HG03442 (cell line): Measurements from ENCODE around the gene MALRD1.

Experiments used
- ATAC-seq: cut with Tn5 transposase; IDR thresholded peaks from one replicate; pipeline ENCODE4 v1.9.1; 2021; ENCODE audit warnings: mild to moderate bottlenecking, moderate library complexity; ENCODE audit not compliant: unreplicated experiment

Gene MALRD1

DNA sequence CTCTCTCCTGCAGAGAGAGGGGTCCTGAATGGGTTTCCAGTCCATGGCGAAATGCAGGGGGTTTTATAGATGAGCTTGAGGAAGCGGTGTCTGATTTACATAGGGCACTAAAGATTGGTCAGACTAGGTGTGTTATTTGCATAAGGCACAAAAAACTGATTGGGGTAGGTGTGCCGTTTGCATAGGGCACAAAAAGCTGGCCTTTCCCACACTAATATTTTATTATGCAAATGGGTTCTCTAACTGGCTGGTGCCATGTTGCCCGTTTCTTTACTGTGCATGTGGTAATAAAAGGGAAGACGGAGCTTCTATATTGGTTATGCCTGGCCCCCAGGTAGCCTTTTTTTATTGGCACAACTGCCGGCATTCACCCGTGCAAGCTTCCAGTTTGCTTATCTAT is 50.2 kb downstream of the MALRD1 start:
- no peak for ATAC-seq

DNA sequence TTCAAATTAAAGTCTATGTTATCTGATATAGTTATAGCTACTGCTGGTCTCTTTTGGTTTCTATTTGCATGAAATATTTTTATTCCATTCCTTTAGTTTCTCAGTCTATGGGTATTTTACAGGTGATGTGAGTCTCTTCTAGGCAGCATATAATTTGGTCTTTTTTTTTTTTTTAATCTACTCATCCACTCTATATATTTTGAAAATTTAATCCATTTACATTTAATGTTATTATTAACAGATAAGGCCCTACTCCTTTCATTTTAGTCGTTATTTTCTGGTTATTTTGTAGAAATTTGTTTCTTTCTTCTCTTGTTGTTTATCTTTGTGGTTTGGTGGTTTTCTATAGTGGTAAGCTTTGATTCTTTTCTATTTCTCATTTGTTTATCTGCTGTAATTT is 58.8 kb downstream of the MALRD1 start:
- no peak for ATAC-seq

DNA sequence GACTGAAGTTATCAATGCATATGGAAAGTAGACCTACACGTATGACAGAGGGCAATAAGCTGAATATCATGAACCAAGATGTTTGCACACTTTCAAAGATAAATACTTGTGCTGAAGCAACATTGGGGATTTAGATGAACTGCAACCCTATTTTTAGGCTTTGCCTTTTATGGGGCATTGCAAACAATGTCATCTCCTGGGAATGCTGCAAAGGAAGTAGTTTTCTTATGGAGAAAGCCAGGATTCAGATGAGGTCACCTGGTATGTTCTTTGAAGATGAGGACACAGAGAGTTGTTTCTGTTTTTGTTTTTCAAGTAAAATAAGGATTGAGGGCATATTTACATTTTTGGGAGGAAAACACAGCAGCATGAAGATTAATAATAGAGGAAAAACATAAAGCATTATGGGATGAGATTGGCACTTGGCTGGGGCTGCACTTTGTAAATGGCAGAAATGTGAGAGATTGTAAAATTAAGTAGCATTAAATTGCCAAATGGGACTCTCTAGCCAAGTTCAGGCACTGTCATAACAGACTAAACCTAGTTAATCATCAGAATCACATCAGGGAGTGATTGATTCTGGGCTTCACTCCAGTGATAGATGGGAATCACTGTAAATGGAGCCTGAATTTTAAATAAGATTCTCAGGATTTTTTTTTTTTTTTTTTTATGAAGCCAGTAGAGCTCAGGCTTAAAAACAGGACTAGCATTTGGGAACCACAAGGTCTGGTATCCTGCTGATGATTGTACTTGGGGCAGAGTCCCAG is 63.1 kb downstream of the MALRD1 start:
- ATAC-seq, result no peak

DNA sequence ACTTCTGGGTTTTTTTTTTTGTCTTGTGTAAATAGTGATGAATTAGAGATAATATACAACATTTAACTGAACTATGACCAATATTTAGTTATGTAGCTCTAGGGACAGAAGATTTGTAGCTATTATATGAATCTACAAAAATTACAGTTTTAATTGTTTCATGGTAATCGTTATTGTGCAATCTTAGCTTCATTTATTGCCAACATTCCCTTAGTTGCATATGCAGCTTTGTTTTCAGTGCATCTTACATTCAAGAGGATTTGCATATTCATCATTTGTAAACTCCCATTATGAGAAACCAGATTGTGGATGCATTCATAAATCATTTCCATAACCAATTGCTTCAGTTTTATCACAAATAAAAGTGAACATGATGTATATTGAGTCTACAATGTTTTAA is 68.8 kb downstream of the MALRD1 start:
- ATAC-seq, result no peak

DNA sequence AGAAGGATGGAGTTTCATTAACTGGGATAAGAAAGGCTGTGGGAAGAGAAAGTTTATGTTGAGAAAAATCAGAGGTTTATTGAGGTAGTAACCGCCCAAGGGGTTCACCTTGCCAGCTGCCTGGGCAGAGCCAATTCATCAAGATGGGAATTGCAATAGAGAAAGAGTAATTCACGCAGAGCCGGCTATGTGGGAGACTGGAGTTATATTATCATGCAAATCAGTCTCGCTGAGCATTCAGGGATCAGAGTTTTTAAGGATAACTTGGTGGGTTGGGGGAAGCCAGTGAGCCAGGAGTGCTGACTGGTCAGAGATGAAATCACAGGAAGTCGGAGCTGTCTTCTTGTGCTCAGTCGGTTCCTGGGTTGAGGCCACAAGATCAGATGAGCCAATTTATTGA is 70.6 kb downstream of the MALRD1 start:
- no peak for ATAC-seq

DNA sequence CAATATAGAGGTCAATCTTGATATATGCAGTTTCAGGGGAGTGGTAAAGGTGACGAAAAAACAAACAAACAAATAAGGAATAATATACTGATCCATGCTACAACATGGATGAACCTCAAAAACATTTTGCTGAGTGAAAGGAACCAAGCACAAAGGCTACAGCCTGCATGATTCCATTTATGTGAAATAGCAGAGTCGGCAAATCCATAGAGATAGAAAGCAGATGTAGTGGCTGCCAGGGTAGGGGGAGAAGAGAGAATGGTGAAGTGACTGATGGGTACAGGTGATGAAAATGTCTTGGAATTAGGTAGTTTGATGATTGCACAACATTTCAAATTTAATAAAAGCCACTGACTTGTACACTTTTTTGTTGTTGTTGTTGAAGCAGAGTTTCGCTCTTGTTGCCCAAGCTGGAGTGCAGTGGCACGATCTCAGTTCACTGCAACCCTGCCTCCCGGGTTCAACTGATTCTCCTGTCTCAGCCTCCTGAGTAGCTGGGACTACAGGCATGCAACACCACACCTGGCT is 71.8 kb downstream of the MALRD1 start:
- no peak for ATAC-seq

DNA sequence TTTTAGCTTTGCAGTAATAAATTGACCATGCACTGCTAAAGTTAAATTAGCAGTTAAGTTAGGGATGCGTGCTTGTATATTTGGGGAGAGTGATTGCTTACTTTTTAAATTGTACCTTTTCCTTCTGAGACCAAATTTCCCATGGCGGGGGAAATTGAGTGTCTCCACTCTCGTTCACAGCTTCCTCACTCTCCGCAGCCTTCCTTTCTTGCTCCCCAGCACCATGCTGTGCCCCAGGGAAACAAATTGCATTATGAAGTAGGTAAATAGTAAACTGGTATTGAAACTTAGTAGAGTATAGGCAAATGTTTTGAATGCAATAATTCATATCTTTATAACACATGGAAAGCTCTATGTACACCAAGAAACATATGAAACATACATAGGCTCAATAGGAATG is 85.4 kb downstream of the MALRD1 start:
- ATAC-seq, result no peak

DNA sequence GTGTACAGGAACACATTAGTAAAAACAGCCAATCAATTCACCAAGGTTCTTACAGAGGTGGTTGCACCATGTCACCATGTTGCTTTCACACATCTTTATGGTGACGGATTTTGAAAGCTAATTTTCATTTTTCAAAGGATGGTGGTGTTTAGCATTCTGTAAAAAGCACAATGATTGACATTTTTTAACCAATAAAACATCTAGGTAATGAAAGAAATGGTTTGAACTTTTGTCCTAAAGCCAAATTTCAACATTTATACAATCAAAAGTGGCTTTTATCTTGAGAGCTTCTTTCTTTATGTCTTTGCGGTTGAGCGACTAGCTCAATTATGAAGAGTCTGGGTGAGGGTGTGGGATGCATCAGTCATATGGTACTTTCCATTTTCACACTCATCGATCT is 94.4 kb downstream of the MALRD1 start:
- no peak for ATAC-seq

DNA sequence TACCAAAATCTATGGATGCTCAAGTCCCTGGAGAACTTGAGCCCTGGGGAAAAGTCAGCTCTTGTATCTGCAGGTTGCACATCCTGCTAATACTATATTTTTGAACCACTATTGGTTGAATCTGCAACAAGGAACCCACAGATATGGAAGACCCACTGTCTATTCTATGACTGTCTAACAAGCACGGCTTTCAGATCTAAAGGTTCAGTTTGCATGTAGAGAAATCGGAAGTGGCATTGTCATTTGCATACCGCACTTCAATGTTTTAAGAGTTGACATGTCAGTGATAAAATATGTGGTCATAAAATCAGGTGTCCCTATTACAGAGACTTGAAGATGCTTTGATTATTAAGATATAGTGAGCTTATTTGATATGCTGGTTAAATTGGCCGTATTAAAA is 95.6 kb downstream of the MALRD1 start:
- no peak for ATAC-seq

DNA sequence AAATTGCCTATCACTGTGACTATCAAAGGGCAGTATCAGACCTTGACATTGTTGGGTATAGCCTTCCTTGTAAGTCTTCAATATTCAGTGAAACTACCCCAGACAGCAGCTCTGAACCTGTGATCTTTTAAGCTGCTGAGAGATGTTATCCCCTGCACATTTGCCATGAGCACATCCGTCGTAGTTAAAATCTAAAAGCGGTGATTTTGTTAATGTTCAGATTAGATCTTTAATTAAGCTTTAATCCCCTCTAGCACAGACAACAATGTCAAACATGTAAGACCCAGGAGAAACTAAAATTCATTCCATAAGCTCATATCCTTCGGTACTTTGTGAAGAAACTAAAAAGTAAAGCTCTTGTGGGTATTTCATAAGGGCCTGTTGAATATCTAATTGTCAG is 105.8 kb downstream of the MALRD1 start:
- ATAC-seq, result no peak

DNA sequence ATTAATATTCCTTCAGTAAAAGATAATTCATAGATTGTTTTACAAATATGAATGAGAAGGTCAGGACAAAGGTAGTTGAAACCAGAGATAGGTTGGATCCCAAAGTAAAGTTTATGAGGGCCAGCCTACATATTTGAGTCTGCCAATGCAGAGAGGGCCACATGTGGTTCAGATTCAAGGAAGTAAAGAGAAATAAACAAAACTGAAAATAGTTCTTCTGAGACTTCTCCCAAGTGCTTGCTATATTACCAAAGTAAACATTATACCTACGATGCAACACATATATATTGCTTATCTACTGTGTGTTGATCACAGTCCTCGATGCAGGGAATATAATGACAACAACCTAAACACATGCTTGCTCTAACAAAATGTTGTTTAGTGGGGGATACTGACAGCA is 109.8 kb downstream of the MALRD1 start:
- ATAC-seq, result no peak

DNA sequence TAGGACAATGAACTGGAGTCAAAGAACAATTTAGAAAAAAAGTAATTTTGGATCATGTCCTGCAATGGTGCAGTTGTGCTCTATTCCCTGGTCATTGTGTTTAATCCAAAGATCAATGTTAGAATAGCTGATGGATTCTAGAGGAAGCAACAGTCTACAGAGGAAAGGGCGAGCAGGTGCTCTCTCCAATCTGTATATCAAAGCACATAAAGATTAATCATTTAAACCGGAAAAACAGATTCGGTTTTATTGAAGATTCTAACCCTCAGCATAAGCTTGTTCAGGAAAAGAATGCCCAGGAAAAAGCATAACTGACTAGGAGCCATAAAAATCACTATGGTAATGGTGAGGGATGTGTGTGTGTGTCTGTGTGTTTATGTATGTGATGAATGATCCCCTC is 110.3 kb downstream of the MALRD1 start:
- ATAC-seq, result no peak

DNA sequence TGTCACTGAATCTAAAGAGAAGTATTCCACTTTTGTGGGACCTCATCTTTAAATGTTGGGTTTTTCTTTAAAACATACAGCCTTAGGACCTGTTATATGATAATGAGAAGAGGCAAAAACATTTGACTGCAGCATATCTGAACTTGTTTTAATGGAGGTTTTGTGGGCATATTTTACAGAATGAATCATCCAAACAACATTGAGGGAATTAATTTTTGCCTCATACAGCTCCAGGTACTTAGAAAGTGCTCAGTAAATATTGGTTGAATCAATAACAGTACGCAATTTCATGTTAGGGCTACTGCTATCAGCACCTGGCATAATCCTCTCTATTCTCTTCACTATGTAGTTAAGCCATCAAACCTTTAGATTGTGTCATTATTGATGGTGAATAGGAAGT is 115.9 kb downstream of the MALRD1 start:
- ATAC-seq, result no peak

DNA sequence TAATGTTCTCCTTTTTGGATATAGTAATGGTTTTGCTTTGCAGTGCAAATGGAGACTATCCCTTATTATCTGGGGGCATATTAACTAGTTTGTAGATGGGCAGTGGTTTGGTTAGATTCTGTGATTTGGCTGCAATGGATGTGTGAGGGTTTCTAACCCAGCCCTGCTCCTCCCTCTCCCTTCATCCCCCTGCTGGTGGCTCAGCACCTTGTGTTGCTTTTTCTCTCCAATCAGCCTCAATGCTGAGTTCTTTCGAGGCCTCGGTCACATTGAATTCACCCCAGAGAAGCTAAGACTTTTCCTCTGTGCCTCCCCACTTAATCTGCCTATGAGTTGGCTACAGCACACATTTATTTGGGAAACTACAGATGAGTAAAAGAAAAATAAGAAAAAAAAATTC is 120.0 kb downstream of the MALRD1 start:
- no peak for ATAC-seq

DNA sequence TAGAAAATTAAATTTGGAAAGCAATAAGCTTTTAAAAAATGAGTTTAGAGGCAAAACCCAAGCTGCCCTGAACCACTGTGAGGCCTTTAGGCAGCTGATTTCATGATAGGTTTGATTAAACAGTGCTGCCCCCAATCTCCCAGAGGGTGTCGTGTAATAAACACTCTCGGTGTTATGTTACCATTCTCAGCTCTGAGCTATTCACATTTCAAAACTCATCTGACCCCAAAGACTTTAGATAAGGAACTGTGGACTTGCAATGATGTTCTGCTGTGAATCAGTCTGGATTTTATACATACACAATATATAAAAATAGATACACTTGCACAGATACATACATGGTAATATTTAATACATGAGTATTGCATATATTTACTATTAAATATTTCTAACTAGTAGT is 120.4 kb downstream of the MALRD1 start:
- ATAC-seq, result no peak

DNA sequence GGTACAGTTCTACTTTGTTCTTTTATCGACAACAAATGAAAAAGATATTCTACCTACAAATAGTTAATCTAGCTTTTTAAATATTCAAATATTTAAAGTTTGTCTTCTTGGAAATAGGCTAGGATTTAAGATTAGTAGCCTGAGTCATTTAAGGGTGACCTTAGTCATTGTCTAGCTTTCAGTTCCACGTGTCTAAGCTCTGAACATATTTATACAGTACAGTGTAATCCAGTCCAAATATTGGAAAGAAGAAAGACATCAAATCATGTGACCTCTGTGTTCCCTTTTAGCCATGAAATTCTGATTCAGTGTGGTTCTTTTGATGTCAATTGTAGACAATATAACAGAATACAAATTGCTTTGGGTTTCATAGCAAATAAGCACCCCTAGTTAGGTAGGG is 121.1 kb downstream of the MALRD1 start:
- no peak for ATAC-seq

DNA sequence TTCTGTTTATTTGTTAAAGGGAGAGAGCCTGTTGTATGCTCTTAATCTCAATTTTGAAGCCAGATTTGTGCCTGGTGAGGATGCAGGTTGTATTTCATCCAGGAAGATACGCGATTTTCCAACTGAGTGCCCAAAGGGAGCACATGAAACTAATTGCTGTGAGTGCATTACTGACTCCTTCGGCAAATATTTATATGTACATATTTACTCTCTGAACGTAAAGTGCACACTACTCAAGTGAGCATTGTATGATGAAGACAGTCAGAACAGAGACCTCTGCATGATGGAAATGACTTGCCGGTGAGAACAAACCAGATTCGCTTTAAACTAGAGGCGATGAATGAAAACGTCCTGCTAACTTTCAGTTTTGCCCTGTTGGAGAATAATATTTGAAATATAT is 130.1 kb downstream of the MALRD1 start:
- no peak for ATAC-seq

DNA sequence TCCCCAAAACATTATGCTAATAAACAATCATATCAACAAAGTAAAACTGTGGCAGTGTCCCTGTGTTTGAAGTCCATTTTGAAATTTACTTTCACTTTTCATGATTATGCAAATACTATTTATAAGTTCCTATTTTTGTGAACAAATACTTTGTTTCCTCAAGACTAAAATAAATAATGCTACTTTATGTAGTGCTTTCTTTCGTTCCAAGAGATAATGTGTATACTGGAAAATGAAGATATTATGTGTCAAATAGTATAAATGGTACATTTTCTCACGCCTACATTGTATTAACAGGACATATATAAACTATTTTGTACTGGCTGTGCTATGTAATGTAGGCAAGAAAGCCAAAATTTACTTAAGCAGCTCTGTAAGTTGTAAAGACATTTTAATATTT is 136.3 kb downstream of the MALRD1 start:
- no peak for ATAC-seq

DNA sequence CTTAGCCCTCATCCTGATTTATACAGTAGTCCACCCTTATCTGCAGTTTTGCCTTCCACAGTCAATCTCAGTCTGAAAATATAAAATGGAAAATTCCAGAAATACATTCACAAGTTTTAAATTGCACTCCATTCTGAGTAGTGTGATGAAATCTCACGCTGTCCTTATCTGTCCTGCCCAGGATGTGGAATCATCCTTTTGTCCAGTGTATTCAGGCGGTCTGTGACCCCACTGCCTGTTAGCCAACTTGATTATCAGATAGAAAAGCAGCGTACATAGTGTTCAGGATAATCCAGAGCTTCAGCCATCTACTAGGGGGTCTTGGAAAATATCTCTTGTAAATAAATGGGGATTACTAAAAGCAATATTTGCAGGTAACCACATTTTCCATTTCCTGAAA is 146.3 kb downstream of the MALRD1 start:
- no peak for ATAC-seq

DNA sequence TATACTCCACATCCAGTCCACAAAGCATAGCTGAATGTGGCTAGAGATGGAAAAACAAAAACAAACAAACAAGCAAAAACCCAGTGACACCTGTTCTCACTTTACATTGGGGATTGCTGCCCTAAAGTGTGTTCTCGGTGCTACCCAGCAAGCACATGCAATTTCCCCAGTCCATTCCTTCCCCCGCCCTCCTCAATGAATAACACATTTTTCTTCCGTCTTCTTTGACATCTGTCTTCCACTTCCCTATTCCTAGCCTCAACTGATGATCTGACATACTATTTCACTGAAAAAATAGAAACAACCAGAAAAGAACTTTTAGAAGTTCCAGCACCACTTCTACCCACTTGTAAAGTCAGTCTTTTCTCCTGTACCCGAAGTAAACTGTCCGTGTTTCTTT is 147.1 kb downstream of the MALRD1 start:
- no peak for ATAC-seq

DNA sequence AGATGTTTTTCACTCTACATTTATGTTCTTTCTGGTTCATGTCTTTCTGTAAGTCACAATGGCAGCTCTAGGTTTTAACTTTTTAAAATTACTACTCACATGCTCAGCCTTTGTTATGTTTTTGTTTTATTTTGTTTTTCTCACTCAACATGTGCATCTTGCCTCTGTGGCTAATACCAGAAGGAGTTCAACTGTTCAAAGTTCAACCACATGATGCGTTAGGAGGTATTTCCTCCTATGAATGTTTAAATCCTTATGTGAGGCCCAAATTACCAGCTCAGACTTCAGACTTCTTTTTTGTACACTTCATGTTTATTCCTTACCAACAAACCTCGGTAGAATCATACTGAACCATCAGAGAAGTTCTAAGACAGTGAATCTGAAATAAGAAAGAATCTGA is 151.6 kb downstream of the MALRD1 start:
- ATAC-seq, result no peak

DNA sequence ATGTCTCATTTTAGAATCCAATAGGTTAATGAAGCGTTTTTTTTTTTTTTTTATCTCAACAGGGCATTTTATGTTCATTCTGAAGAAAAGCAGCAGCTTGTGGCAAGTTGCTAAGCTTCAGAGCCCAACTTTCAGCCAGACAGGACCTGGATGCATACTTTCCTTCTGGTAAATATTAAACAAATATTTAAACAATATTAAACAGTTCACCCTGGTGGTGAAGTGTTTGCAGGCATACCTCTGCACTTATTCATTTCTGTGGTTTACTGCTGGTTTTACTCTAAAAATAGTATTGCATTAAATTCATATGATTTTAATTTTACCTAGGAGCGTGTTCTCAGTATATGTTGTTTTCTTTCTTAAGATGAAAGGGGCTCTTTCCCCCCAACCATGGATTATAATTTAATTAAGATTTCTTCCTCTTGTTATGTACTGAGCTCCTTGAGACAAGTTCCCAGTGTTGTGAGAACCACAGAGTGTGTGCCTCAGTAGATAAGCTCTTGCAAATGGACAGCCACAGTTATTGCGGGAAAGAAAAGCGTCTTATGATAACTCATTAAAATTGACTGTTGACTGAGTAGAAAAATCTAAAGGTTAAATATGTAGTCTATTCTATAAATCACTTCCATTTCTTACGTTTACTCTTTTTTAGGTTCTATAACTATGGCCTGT is 155.8 kb downstream of the MALRD1 start:
- ATAC-seq, result no peak

DNA sequence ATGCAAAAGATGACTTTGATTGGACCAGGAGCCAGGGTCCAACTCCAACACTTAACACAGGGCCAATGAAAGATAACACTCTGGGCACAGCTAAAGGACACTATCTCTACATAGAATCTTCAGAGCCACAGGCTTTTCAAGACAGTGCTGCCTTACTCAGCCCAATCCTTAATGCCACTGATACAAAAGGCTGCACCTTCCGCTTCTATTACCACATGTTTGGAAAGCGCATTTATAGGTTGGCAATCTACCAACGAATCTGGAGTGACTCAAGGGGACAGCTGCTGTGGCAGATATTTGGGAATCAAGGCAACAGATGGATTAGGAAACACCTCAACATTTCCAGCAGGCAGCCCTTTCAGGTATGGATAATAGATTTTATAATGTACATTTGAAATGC is 160.7 kb downstream of the MALRD1 start:
- ATAC-seq, result no peak
